GM19468 (cell line): ENCODE results near the gene ITGA1.
"Not testable (repeated sequence)": the region's sequence is repeated elsewhere in the genome, so short reads cannot be mapped to it uniquely, and the experiment has no call there.

Source experiments
- ATAC-seq: cut with Tn5 transposase; IDR thresholded peaks from one replicate; pipeline ENCODE4 v1.9.1; 2021; ENCODE audit warnings: mild to moderate bottlenecking, moderate library complexity, moderate number of reproducible peaks; ENCODE audit not compliant: unreplicated experiment; ENCODE audit errors: extremely low read depth

The ITGA1 gene

DNA sequence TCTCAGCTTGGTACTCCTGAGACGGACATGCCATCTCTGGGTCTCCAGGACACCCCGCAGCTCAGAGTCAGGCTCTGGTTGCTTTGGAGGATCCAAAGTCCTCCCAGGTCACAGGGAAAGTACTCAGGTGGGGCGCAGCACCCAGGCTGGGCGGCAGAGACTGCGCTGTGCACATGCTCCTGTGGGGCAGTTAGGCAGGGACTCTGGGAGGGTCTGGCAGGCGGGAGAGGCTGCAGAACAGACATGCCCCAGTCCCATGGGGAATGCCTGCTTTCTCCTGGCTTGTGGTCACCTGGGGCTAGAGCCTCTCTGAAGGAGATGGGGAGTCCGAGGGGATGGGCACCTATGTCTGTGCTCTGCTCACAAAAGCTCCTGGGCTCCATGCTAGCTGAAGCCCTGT, 156.1 kb downstream of the ITGA1 start:
- no peak for ATAC-seq

DNA sequence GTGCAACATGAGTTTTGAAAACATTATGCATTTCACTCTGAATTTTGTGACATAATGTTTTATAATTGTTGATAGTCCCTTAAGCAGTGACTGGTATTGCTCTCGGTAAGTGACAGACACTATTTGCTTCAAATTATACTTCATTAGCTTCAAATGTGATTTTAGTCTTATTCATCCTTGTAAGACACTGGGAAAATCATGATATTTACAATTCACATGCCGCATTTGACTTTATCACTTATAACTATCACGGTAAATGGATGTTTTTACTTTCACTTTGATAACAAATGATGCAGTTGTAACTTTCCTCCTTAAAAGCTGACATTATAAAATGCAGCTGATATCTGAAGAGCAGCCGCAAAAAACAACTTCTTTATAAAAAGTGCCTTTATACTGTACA, 157.3 kb downstream of the ITGA1 start:
- no peak for ATAC-seq

DNA sequence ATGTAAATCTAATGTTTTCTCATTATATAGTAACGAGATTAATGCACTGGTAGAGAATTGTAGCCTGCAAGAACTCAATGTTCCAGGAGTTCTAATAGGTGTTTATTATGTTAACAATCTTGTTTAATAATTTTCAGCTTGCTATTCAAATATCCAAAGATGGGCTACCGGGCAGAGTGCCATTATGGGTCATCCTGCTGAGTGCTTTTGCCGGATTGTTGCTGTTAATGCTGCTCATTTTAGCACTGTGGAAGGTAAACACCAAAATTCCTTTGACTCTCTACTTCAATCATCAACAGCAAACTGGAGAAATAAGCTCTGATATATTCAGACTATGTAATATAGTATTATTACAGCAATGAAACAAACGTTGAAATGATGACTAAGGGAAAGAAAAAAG, 159.5 kb downstream of the ITGA1 start:
- ATAC-seq: no peak

DNA sequence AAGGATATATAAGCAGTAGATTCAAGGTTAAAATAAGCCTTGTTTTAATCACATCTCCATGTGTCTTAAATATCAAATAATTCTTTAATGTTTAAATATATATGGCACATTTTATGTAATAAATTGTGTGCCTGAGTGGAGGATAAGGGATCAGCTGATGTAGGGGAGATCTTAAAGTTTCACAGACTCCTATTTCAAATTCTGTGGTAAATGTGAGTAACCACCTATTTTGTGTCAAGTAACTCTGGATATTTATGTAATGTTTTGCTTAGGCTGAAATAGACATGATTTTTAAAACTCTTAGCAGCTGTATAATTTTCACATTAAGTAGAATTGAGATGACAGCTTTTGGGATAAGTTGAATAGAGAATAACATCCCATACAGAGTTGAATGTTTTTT, 160.1 kb downstream of the ITGA1 start:
- ATAC-seq: no peak

DNA sequence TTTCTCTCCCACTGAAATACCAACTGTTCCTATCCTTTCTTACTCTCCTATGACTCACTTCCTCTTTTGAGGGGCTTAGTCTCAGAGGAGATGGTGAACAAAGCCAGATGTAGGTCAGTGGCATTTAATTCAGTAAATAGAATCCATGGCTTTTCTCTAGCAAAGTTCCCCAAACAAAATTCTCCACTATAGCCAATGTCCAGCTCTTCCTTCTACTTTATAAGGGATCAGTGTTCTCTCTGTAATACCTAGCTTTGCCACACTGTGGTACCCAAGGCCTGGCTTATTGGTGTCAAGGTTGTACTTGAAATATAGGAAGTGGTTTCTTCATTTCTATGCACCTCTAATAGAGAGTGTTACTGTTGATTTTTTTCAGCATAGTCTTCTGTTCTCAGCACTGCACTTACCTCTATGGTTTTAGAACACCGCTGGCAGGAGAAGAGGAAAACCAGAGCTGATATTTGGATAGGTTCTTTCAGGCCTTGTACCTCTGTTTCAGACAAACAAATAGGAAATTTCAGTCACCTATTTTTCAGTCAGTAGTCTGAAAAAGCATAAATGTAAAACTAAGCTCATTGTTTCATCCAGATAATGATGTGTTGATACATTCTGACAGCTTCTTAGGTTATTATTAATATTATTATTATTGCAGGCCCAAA, 160.8 kb downstream of the ITGA1 start:
- ATAC-seq: peak; percentile 95

DNA sequence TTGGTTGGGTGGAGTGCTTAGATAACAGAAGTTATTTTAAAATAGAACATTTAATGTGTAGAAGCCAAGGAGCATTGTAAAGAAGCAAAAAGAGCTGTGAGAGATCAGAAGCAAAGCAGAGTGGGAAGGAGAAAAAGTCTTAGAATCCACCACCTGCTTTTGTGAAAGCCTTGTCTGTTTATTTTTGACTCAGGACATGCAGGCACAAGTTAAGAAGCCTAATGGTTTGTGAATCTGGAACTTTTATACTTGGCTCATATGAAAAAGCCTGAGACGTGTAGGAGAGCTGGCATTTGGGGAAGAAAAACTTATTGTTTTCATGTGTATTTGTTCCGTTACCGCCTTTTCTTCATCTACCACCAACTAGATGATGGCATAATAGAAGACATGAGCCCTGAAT, 163.0 kb downstream of the ITGA1 start:
- ATAC-seq: no peak

DNA sequence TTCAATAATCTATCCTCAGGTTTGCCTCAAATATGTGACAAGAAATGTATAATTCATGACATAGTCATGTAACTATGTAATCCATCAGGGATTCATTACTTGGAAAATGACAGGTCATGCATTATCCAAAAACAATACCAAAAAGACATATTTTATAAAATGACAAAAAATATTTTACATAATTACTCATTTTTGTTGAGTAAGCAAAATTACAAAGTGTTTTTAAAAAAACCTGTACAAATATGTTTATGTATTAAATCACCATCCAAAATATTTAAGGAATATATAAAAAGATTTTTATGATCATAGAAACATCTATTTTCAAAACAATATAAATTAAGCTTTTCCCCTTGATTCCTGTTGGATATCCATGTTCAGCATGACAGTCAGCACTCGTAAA, 164.8 kb downstream of the ITGA1 start:
- ATAC-seq: no peak

DNA sequence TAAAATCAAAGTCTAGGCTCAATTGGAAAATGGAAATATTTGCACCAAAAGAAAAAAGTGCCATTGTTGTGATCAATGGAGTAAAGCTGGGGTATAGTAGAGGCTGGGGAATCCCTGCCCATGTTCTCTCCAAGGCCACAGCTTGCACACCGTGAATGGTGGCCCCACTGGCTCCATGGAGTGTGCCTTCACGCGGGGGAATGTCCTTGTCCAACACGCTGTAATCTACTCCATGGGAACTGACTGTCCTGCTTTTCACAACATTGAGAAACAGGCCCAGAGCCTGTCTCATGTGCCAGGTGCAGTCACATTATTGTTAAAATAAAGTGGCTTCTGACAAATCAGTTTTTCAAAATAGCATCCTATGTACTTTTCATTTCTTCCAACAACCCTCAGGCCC, 168.3 kb downstream of the ITGA1 start:
- ATAC-seq: no peak

DNA sequence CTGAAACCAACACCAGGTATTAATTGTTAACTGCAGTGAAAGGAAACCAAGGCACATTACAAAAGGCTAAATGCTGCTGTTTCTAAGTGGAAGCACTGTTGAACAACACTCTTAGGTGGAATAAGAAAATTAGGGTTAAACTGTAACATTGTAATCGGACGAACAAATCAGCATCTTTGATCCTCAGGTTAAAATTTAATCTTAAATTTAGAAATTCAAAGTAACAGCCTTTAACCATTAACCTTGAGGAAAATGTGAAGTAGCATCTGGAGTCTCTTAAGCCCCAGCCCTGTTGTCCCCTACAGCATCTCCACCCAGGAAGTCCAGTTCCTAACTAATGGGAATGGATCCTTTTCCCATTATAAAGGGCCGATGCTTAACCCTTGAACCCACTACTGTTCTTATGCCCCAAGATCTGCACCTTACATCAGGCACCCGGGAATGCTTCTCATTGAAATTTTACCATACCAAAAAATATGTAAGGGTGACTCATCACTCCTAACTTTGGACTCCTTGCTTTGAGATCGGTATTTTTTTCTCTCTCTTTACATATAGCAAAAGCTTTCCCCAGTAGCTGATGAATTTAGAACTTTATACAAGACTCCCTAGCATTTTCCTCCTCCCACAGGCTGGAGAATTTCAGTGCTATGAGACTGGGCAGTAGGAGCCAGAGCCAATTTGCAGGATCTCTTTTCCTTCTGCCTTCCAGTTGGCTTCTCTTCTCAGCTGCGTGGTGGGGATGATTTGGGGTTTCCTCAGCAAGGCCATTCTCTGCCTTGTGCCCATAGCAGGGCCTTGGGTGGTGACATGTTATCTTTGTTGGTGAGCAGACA, 169.4 kb downstream of the ITGA1 start:
- ATAC-seq: peak; percentile 86

DNA sequence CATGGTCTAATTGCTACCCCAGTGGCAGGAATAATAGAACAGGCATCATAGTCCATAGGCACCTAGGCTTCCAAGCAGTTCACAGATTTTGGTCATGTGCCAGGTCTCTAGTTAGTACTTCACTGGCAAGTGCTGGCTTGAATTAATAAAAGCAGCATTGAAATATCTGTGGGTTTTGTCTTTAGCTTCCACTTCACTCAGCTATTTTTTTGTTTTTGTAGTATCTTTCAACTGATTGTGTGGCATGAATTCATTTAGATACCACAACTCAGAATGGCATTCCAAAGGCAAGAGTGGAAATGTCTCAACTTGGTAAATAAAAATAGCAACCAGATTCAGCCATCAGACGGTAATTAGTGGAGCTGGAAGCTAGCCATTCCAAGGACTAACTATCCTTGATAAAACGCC, 173.6 kb downstream of the ITGA1 start:
- no peak for ATAC-seq

DNA sequence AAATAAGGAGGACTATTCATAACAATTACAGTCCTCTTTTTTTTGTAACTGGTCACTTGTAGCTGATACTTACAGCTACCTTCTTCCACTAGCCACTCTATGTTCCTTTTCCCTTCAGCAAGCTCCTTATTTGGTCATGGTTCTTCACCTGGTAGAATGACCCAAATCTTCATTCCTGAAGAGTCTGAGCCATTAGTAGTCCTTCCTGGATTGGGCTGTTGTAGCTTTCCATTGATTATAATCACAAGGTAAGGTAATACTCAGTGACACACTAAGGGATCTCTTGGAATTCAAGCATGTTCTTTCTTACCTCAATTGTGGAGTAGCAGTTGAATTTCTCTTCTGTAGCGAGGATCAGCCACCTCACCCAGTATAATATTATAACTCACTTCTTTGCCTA, 175.9 kb downstream of the ITGA1 start:
- no peak for ATAC-seq

DNA sequence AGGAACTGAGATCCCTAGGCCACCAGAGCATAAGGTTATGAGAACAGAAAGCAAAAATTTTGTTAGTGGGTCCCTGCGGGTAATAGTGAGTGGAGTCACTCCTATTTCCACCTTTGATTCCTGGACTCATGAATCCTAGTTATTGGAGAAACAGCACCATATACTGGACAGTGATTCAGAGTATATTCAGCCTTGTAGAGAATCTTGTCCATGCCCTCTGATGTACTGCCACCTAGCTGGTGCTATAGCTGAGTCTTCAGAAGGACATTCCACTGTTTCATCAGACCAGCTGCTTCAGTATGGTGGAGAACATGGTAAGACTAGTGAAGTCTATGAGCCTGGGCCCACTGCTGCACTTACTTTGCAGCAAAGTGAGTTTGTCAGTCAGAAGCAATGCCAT, 176.4 kb downstream of the ITGA1 start:
- no peak for ATAC-seq

DNA sequence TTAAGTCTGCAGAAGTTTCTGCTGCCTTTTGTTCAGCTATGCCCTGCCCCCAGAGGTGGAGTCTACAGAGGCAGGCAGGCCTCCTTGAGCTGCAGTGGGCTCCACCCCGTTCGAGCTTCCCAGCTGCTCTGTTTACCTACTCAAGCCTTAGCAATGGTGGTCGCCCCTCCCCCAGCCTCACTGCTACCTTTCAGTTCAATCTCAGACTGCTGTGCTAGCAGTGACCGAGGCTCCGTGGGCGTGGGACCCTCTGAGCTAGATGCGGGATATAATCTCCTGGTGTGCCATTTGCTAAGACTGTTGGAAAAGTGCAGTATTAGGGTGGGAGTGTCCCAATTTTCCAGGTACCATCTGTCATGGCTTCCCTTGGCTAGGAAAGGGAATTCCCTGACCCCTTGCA, 188.4 kb downstream of the ITGA1 start:
- not testable (repeated sequence) for ATAC-seq

DNA sequence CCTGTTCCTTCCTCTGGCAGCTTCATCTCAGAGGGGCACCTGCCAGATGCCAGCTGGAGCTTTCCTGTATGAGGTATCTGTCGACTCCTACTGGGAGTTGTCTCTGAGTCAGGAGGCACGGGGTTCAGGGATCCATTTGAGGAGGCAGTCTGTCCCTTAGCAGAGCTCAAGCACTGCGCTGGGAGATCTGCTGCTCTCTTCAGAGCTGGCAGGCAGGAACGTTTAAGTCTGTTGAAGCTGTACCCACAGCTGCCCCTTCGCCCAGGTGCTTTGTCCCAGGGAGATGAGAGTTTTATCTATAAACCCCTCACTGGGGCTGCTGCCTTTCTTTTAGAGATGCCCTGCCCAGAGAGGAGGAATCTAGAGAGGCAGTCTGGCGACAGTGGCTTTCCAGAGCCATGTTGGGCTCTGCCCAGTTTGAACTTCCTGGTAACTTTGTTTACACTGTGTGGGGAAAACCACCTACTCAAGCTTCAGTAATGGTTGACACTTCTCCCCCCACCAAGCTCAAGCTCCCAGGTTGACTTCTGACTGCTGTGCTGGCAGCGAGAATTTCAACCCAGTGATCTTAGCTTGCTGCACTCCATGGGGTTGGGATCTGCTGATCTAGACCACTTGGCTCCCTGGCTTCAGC, 189.7 kb downstream of the ITGA1 start:
- ATAC-seq: no peak

DNA sequence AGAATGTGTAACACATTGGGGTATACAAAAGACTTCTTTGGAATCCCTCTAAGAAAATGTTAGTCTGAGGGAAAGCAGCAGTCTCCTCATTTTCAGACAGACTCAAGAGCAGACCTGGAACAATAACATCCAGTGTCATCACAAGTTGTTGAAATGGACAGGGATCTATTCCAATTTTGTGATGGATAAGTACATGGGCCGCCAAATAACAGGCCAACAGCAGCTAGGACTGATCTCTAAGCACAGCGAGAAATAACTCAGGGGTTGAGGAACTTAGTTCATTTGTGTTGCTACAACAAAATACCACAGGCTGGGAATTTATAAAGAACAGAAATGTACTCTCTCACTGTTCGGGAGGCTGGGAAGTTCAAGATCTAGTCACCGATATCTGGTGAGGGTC, 193.8 kb downstream of the ITGA1 start:
- no peak for ATAC-seq

DNA sequence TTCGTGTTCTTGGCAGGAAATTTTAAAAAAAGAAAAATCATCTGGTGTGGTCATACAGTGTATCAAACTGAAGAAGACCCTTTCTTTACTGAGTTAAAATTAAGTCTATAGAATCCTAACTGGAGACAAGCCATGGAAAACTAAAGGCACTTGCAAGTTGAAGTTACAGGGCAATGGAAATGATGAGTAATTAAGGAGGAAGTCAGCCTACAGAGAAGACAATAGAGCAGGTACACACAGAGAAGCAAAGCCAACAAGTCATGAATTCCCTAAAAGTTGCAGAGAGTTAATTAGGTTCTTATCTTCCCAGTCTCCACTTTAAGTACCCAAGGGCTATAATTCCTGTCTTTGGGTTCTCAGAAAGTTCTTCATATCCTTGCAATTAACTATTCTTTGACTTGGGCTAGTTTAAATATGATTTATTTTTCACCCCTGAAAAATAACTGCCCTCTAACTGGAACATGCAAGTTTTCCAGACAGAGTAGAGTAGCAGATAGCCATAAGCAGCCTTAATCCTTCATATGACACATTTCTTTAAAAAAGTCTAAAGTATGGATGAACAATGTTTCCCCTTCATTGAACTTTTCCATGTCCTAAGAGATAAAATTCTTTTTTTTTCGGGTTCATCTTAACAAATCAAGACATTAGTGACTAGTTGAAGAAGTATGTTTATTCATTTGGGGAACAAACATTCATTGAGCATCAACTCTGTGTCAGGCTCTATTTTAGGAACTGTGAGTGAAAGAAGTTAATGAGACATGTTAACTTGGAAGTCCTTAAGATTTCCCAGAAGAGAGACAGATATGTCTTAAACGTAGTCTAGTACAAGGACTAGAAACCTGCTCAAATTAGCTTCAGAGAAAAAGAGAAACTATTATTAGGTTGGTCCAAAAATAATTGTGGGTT, 196.3 kb downstream of the ITGA1 start:
- ATAC-seq: no peak

DNA sequence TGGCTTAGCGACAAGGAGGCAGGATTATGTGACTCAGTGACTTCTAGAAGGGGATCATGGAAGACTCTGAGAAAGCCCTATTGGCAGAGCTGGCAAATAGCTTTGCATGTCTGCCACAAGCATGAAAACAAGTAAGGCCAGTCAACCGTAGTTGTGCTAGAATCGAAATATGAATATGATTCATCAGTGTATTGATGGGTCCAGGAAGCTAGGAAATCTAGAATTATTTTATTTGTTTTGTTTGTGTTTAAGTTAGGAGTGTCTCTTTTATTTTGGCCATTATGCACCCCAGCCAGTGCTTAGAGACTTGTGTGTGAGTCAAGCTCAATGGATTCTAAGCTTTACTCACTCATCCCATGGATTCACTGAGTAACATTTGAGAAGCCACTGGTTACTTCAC, 197.6 kb downstream of the ITGA1 start:
- no peak for ATAC-seq

DNA sequence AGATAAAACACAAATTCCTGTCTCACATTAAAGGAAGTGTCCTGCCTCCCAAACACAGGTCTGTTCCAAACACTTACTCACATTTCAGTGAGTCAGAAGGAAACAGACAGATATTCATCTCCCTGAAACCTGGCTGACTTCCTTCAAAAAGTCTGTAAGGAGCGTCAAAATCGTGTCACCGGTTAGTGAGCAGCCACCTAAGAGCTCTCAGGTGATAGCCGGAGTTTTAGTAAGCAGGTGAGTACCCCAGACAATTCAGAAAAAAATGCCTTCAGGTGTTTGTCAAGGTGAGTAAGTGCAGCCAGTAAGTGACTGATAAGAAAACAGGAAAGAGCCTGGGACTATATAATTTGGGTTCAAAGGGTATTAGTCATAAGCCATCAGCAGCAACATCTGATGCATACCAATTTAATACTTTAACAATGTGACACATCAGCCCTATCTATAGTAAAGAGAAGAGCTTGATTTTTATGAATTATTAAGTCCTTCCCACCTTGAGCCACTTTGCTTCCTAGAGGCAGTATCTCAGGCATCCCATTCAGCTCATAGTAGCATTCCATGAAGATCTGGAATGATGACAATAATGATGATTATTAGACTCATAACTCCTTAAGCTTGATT, 200.1 kb downstream of the ITGA1 start:
- ATAC-seq: no peak

DNA sequence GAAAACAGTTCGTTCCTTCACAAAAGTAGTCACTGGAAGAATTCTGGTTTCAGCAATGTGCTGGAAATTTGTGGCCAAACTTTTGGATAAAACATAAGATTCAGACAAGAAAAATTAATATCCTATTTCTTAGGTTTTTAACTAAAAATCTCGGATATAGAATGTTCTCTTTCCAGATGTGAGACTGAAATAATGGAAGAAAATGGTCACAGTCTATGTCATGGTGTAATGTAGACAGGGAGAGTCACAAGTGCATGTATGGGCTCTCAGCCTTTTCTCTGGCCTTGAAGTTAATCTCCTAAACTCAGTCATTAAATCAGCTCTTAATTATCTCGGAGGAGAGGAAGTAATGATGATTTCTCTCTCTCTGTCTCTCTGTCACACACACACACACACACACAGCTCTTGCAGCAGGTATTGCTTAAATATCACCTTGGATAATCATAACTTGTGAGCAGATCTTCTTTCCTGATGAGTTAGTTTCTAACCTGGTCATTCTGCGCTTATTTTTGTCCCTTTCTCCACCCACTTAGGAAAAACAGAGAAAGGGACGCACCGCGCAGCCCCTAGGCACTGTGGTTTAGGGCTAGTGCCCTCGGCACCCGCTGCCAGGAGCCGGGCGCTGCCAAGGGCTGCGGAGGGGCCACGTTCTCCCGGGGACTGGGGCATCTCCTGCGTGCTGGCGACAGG, 200.8 kb downstream of the ITGA1 start:
- no peak for ATAC-seq
